SK-N-SH treated with all-trans-retinoic acid at 6 μM for 48 hours (cell line): Measurements from ENCODE around the gene STYXL1.
A peak's percentile ranks its signal among the peaks of the same experiment; 100 is the strongest.

Experiments used
- ATAC-seq: fragments of 200-7000 bp; cut with Tn5 transposase; 3 replicates; pipeline ENCODE4 v1.9.1; 2020; ENCODE audit warnings: mild to moderate bottlenecking, moderate library complexity
- BACH2 ChIP-seq: fragments of 250-450 bp; sonication (Bioruptor Pico); IDR thresholded peaks from 2 replicates; pipeline ENCODE4 v1.9.0; 2021; ENCODE audit warnings: mild to moderate bottlenecking, borderline replicate concordance
- CREB5 ChIP-seq: fragments of 250-450 bp; sonication (Bioruptor Pico); IDR thresholded peaks from 2 replicates; pipeline ENCODE4 v1.5.1; 2020; ENCODE audit warnings: low read depth, mild to moderate bottlenecking, moderate library complexity
- CSDC2 ChIP-seq: fragments of 250-450 bp; sonication (Bioruptor Pico); IDR thresholded peaks from 2 replicates; pipeline ENCODE4 v1.5.0; 2020; ENCODE audit warnings: mild to moderate bottlenecking, moderate library complexity
- CSRNP3 ChIP-seq: fragments of 250-450 bp; sonication (Bioruptor Pico); IDR thresholded peaks from 2 replicates; pipeline ENCODE4 v1.5.1; 2021; ENCODE audit warnings: mild to moderate bottlenecking, moderate library complexity
- ESRRG ChIP-seq: fragments of 250-450 bp; sonication (Bioruptor Pico); IDR thresholded peaks from 2 replicates; pipeline ENCODE4 v1.6.1; 2021; ENCODE audit warnings: mild to moderate bottlenecking
- GLIS3 ChIP-seq: fragments of 250-450 bp; sonication (Bioruptor Pico); IDR thresholded peaks from 2 replicates; pipeline ENCODE4 v1.5.0; 2020; ENCODE audit warnings: mild to moderate bottlenecking, moderate library complexity
- ISL1 ChIP-seq: fragments of 250-450 bp; sonication (Bioruptor Pico); IDR thresholded peaks from 2 replicates; pipeline ENCODE4 v2.1.2; 2022; ENCODE audit warnings: mild to moderate bottlenecking, moderate library complexity
- OSR1 ChIP-seq: fragments of 250-450 bp; sonication (Bioruptor Pico); IDR thresholded peaks from 2 replicates; pipeline ENCODE4 v1.8.0; 2022; ENCODE audit warnings: moderate library complexity, mild to moderate bottlenecking, inconsistent platforms
- PATZ1 ChIP-seq: fragments of 250-450 bp; sonication (Bioruptor Pico); IDR thresholded peaks from 2 replicates; pipeline ENCODE4 v1.8.0; 2020; ENCODE audit warnings: mild to moderate bottlenecking, moderate library complexity, borderline replicate concordance
- POU6F1 ChIP-seq: fragments of 250-450 bp; sonication (Bioruptor Pico); IDR thresholded peaks from 2 replicates; pipeline ENCODE4 v1.8.0; 2021; ENCODE audit warnings: low read depth, mild to moderate bottlenecking, moderate library complexity, borderline replicate concordance
- PPARA ChIP-seq: fragments of 250-450 bp; sonication (Bioruptor Pico); IDR thresholded peaks from 2 replicates; pipeline ENCODE4 v1.5.0; 2020; ENCODE audit warnings: mild to moderate bottlenecking, borderline replicate concordance
- RARB ChIP-seq: fragments of 250-450 bp; sonication (Bioruptor Pico); IDR thresholded peaks from 2 replicates; pipeline ENCODE4 v1.8.0; 2021; ENCODE audit warnings: mild to moderate bottlenecking, moderate library complexity
- SNAI2 ChIP-seq: fragments of 250-450 bp; sonication (Bioruptor Pico); IDR thresholded peaks from 2 replicates; pipeline ENCODE4 v1.5.0; 2020; ENCODE audit warnings: mild to moderate bottlenecking, moderate library complexity
- TCF4 ChIP-seq: fragments of 250-450 bp; sonication (Bioruptor Pico); IDR thresholded peaks from 2 replicates; pipeline ENCODE4 v1.8.0; 2021; ENCODE audit warnings: mild to moderate bottlenecking, moderate library complexity, borderline replicate concordance
- TOX ChIP-seq: fragments of 250-450 bp; sonication (Bioruptor Pico); IDR thresholded peaks from 2 replicates; pipeline ENCODE4 v1.8.0; 2021; ENCODE audit warnings: mild to moderate bottlenecking, moderate library complexity, borderline replicate concordance
- TSHZ2 ChIP-seq: fragments of 250-450 bp; sonication (Bioruptor Pico); IDR thresholded peaks from 2 replicates; pipeline ENCODE4 v1.5.0; 2020; ENCODE audit warnings: mild to moderate bottlenecking, moderate library complexity
- ZC3H10 ChIP-seq: fragments of 250-450 bp; sonication (Bioruptor Pico); IDR thresholded peaks from 2 replicates; pipeline ENCODE4 v1.5.1; 2021; ENCODE audit warnings: mild to moderate bottlenecking, moderate library complexity
- ZFP3 ChIP-seq: fragments of 250-450 bp; sonication (Bioruptor Pico); IDR thresholded peaks from 2 replicates; pipeline ENCODE4 v1.5.0; 2020; ENCODE audit warnings: mild to moderate bottlenecking, moderate library complexity
- ZFP30 ChIP-seq: fragments of 450-650 bp; formaldehyde crosslinking; IDR thresholded peaks from 2 replicates; pipeline ENCODE4 v1.5.0; 2022; ENCODE audit warnings: mild to moderate bottlenecking, moderate library complexity
- ZNF565 ChIP-seq: fragments of 450-650 bp; formaldehyde crosslinking; conservative IDR thresholded peaks from 2 replicates; pipeline ENCODE4 v1.5.0; 2020; ENCODE audit warnings: low read depth, mild to moderate bottlenecking, moderate library complexity
- ZNF70 ChIP-seq: fragments of 450-650 bp; formaldehyde crosslinking; IDR thresholded peaks from 2 replicates; pipeline ENCODE4 v1.5.0; 2020; ENCODE audit warnings: mild to moderate bottlenecking, moderate library complexity
- ZNF8 ChIP-seq: fragments of 450-650 bp; formaldehyde crosslinking; IDR thresholded peaks from 2 replicates; pipeline ENCODE4 v1.5.0; 2020; ENCODE audit warnings: mild to moderate bottlenecking, moderate library complexity

The STYXL1 gene

GRCh38 chr7:76049295-76049694 lies 1.5 kb upstream of the STYXL1 start:
- no peak for ATAC-seq
- TF ChIP-seq PATZ1 (CRISPR knock-in tag) (no peak), CREB5 (no peak), ZFP3 (CRISPR knock-in tag) (no peak), BACH2 (CRISPR knock-in tag) (no peak)

- peak; percentile 35 for ATAC-seq
- TF ChIP-seq CSRNP3 (no peak), PATZ1 (CRISPR knock-in tag) (no peak), ZNF565 (CRISPR knock-in tag) (no peak), ZC3H10 (CRISPR knock-in tag) (no peak), TOX (no peak), RARB (CRISPR knock-in tag) (no peak), TCF4 (CRISPR knock-in tag) (no peak), ISL1 (CRISPR knock-in tag) (no peak), ZNF70 (no peak), SNAI2 (CRISPR knock-in tag) (no peak), ESRRG (no peak), OSR1 (no peak), CSDC2 (no peak), BACH2 (CRISPR knock-in tag) (no peak), ZNF8 (CRISPR knock-in tag) (no peak), ZFP3 (CRISPR knock-in tag) (no peak), PPARA (CRISPR knock-in tag) (no peak), POU6F1 (CRISPR knock-in tag) (no peak), GLIS3 (CRISPR knock-in tag) (no peak)
These were observed 828 bp upstream of the STYXL1 start for GRCh38 chr7:76048668-76048988.

GRCh38 chr7:76047305-76047810 lies 442 bp downstream of the STYXL1 start:
- TF ChIP-seq TSHZ2 (CRISPR knock-in tag) (no peak), ZFP30 (CRISPR knock-in tag) (no peak), RARB (CRISPR knock-in tag) (no peak), ZNF565 (CRISPR knock-in tag) (no peak), CREB5 (no peak), SNAI2 (CRISPR knock-in tag) (no peak), ZNF70 (no peak), ESRRG (no peak), ZFP3 (CRISPR knock-in tag) (no peak), ZNF8 (CRISPR knock-in tag) (no peak), POU6F1 (CRISPR knock-in tag) (no peak), TCF4 (CRISPR knock-in tag) (no peak)
- peak; percentile 3 for ATAC-seq
